Right renal pelvis (tissue), 4 donors: ENCODE data around the gene RREB1. TPM values are rescaled to one million over a fixed set of nuclear protein-coding genes. Genes with fewer than 3 reads are reported as not detected.

Source experiments
- DNase-seq, 4 donors: peaks; one replicate each; pipeline ENCODE4 v3.0.0-alpha.2; 2013; ENCODE audit warnings: low read depth in 4 of 4, low spot score in 3 of 4, missing footprints in 1 of 4
- polyA plus RNA-seq, 4 donors: library from polyadenylated mRNA; unstranded; fragments of 120-200 nt; gene quantifications; one replicate each; pipeline ENCODE4 v1.2.1, GENCODE V29; 2013; ENCODE audit not compliant: insufficient read length in 4 of 4

The RREB1 gene
- polyA plus RNA-seq, 4 donors, result 19.8 to 24.3 (median 22.0) TPM

- DNase-seq, result no peak
Observed at GRCh38 chr6:7276199-7276524, 168.4 kb downstream of the RREB1 start.

GRCh38 chr6:7282097-7282906 is 174.5 kb downstream of the RREB1 start:
- DNase-seq, result no peak

- DNase-seq, result no peak
Observed at GRCh38 chr6:7283676-7284075, 175.9 kb downstream of the RREB1 start.

- DNase-seq, result no peak
Observed at GRCh38 chr6:7285416-7285815, 177.7 kb downstream of the RREB1 start.

- no peak for DNase-seq
Observed at GRCh38 chr6:7290079-7290478, 182.3 kb downstream of the RREB1 start.

- no peak for DNase-seq
Observed at GRCh38 chr6:7292596-7293255, 185.0 kb downstream of the RREB1 start.

GRCh38 chr6:7295916-7296315 is 188.2 kb downstream of the RREB1 start:
- no peak for DNase-seq

GRCh38 chr6:7296602-7297001 is 188.8 kb downstream of the RREB1 start:
- DNase-seq, result no peak

GRCh38 chr6:7298113-7298512 is 190.4 kb downstream of the RREB1 start:
- DNase-seq, result no peak

GRCh38 chr6:7300926-7301325 is 193.2 kb downstream of the RREB1 start:
- DNase-seq, result no peak

Other genes starting within 250 kb of the RREB1 start
- 100 to 1,000 TPM; 125 to 146 (median 143) TPM for gene SSR1, start 205.2 kb downstream of the RREB1 start, polyA plus RNA-seq